ENCODE results near the gene CHD9.
"Not testable (repeated sequence)": the region's sequence is repeated elsewhere in the genome, so short reads cannot be mapped to it uniquely, and the experiment has no call there.

The CHD9 gene

GRCh38 chr16:53211253-53211652 lies 156.5 kb downstream of the CHD9 start:
- peak; percentile 21 for FAIRE-seq

- no peak for FAIRE-seq
Measured at GRCh38 chr16:53212893-53213223, 158.1 kb downstream of the CHD9 start.

- FAIRE-seq = no peak
Measured at GRCh38 chr16:53213542-53213941, 158.8 kb downstream of the CHD9 start.

GRCh38 chr16:53216798-53217197 lies 162.0 kb downstream of the CHD9 start:
- no peak for FAIRE-seq

- no peak for FAIRE-seq
Measured at GRCh38 chr16:53219371-53219770, 164.6 kb downstream of the CHD9 start.

- no peak for FAIRE-seq
Measured at GRCh38 chr16:53219795-53220454, 165.1 kb downstream of the CHD9 start.

- no peak for FAIRE-seq
Measured at GRCh38 chr16:53220585-53220984, 165.8 kb downstream of the CHD9 start.

GRCh38 chr16:53224951-53225533 lies 170.3 kb downstream of the CHD9 start:
- FAIRE-seq = peak; percentile 92

GRCh38 chr16:53232826-53233529 lies 178.2 kb downstream of the CHD9 start:
- no peak for FAIRE-seq

- FAIRE-seq = peak; percentile 75
Measured at GRCh38 chr16:53234836-53235235, 180.0 kb downstream of the CHD9 start.

- no peak for FAIRE-seq
Measured at GRCh38 chr16:53235851-53236250, 181.1 kb downstream of the CHD9 start.

GRCh38 chr16:53249331-53249730 lies 194.5 kb downstream of the CHD9 start:
- FAIRE-seq = no peak

- FAIRE-seq = peak; percentile 38
Measured at GRCh38 chr16:53257001-53257400, 202.2 kb downstream of the CHD9 start.

GRCh38 chr16:53258809-53259208 lies 204.0 kb downstream of the CHD9 start:
- FAIRE-seq = no peak

GRCh38 chr16:53261276-53261675 lies 206.5 kb downstream of the CHD9 start:
- FAIRE-seq = no peak

- FAIRE-seq = peak; percentile 21
Measured at GRCh38 chr16:53262645-53263044, 207.9 kb downstream of the CHD9 start.

- no peak for FAIRE-seq
Measured at GRCh38 chr16:53266156-53266555, 211.4 kb downstream of the CHD9 start.

- not testable (repeated sequence) for FAIRE-seq
Measured at GRCh38 chr16:53278498-53278897, 223.7 kb downstream of the CHD9 start.

GRCh38 chr16:53281280-53281679 lies 226.5 kb downstream of the CHD9 start:
- FAIRE-seq = no peak

GRCh38 chr16:53281859-53282258 lies 227.1 kb downstream of the CHD9 start:
- FAIRE-seq = no peak

GRCh38 chr16:53282328-53282727 lies 227.5 kb downstream of the CHD9 start:
- no peak for FAIRE-seq

- FAIRE-seq = peak; percentile 97
Measured at GRCh38 chr16:53282975-53283946, 228.5 kb downstream of the CHD9 start.

GRCh38 chr16:53285236-53285635 lies 230.4 kb downstream of the CHD9 start:
- no peak for FAIRE-seq

Data from islet of Langerhans (tissue), 1 donor.